Measurements from ENCODE around the gene CLVS2.
A peak's percentile ranks its signal among the peaks of the same experiment; 100 is the strongest.

Gene CLVS2

GRCh38 chr6:122997541-122998150 is 1.6 kb downstream of the CLVS2 start:
- no CpG with 5 or more reads among the region's 13 CpGs for WGBS (ENCODE audit: extremely low coverage, insufficient coverage, low lambda C conversion rate)
- no peaks in the 10 kb centered on the region for H3K4me1 ChIP-seq (ENCODE audit: control insufficient read depth, low read depth, low read length)
- no peak overlapping the region for H3K27ac ChIP-seq (ENCODE audit: low read depth, low read length)
- no peak overlapping the region for H4K5ac ChIP-seq (ENCODE audit: low read length)
- no peak overlapping the region for H3K4ac ChIP-seq (ENCODE audit: low read depth, low read length)
- H2BK120ac ChIP-seq (ENCODE audit: low read depth, low read length): no peak overlapping the region
- no peak overlapping the region for H2BK15ac ChIP-seq (replicated peaks; ENCODE audit: low read depth)
- H3K79me1 ChIP-seq (ENCODE audit: low read length): no peaks in the 10 kb centered on the region
- peak overlapping the region; percentile 56 for H3K56ac ChIP-seq (ENCODE audit: low read length)
- H3K18ac ChIP-seq (ENCODE audit: low read length): no peak overlapping the region
- DNase-seq: peak; percentile 47
- no peak overlapping the region for H4K8ac ChIP-seq (ENCODE audit: low read depth, low read length)
- no peak overlapping the region for H2BK5ac ChIP-seq (ENCODE audit: low read length)
- H3K27me3 ChIP-seq (ENCODE audit: insufficient read depth, low read length, poor library complexity): peaks cover 2% of the 10 kb centered on the region
- no peak overlapping the region for H3K4me2 ChIP-seq (ENCODE audit: low read length)
- no peaks in the 10 kb centered on the region for H3K79me2 ChIP-seq (ENCODE audit: control insufficient read depth, insufficient read depth, low read length)
- H3K36me3 ChIP-seq (ENCODE audit: control insufficient read depth, insufficient read depth, low read length): no peaks in the 10 kb centered on the region
- H3K23ac ChIP-seq (ENCODE audit: low read length): no peak overlapping the region
- no peak overlapping the region for H3K9ac ChIP-seq (ENCODE audit: low read length)
- H3K4me3 ChIP-seq (ENCODE audit: low read length): no peak overlapping the region
- no peak overlapping the region for H2AK5ac ChIP-seq (ENCODE audit: low read length)

- Histone ChIP-seq H3K4me3 (ENCODE audit: low read length) (no peak overlapping the region), H3K27me3 (ENCODE audit: insufficient read depth, low read length, poor library complexity) (peaks cover 2% of the 10 kb centered on the region), H3K9ac (ENCODE audit: low read length) (no peak overlapping the region), H4K5ac (ENCODE audit: low read length) (no peak overlapping the region), H4K8ac (ENCODE audit: low read depth, low read length) (no peak overlapping the region), H3K36me3 (ENCODE audit: control insufficient read depth, insufficient read depth, low read length) (no peaks in the 10 kb centered on the region), H2BK120ac (ENCODE audit: low read depth, low read length) (no peak overlapping the region), H3K56ac (ENCODE audit: low read length) (no peak overlapping the region), H3K4me1 (ENCODE audit: control insufficient read depth, low read depth, low read length) (no peaks in the 10 kb centered on the region), H2BK5ac (ENCODE audit: low read length) (no peak overlapping the region), H3K79me1 (ENCODE audit: low read length) (no peaks in the 10 kb centered on the region), H3K79me2 (ENCODE audit: control insufficient read depth, insufficient read depth, low read length) (no peaks in the 10 kb centered on the region), H3K27ac (ENCODE audit: low read depth, low read length) (no peak overlapping the region), H2AK5ac (ENCODE audit: low read length) (no peak overlapping the region), H3K23ac (ENCODE audit: low read length) (no peak overlapping the region), H2BK15ac (replicated peaks; ENCODE audit: low read depth) (no peak overlapping the region), H3K18ac (ENCODE audit: low read length) (no peak overlapping the region), H3K4me2 (ENCODE audit: low read length) (no peak overlapping the region), H3K4ac (ENCODE audit: low read depth, low read length) (no peak overlapping the region)
- no peak for DNase-seq
- WGBS (ENCODE audit: extremely low coverage, insufficient coverage, low lambda C conversion rate): no CpG with 5 or more reads among the region's 5 CpGs
Observed at GRCh38 chr6:122998403-122998975, 2.5 kb downstream of the CLVS2 start.

GRCh38 chr6:123000244-123000770 is 4.3 kb downstream of the CLVS2 start:
- H3K18ac ChIP-seq (ENCODE audit: low read length): no peak overlapping the region
- no peak overlapping the region for H3K4me2 ChIP-seq (ENCODE audit: low read length)
- H3K4me3 ChIP-seq (ENCODE audit: low read length): no peak overlapping the region
- no peak overlapping the region for H3K23ac ChIP-seq (ENCODE audit: low read length)
- no peak overlapping the region for H2BK5ac ChIP-seq (ENCODE audit: low read length)
- no CpG with 5 or more reads among the region's 2 CpGs for WGBS (ENCODE audit: extremely low coverage, insufficient coverage, low lambda C conversion rate)
- peaks cover 2% of the 10 kb centered on the region for H3K27me3 ChIP-seq (ENCODE audit: insufficient read depth, low read length, poor library complexity)
- no peaks in the 10 kb centered on the region for H3K79me1 ChIP-seq (ENCODE audit: low read length)
- H4K5ac ChIP-seq (ENCODE audit: low read length): no peak overlapping the region
- no peak overlapping the region for H4K8ac ChIP-seq (ENCODE audit: low read depth, low read length)
- H2BK120ac ChIP-seq (ENCODE audit: low read depth, low read length): no peak overlapping the region
- DNase-seq: no peak
- no peak overlapping the region for H3K27ac ChIP-seq (ENCODE audit: low read depth, low read length)
- no peak overlapping the region for H3K4ac ChIP-seq (ENCODE audit: low read depth, low read length)
- no peak overlapping the region for H3K56ac ChIP-seq (ENCODE audit: low read length)
- no peak overlapping the region for H3K9ac ChIP-seq (ENCODE audit: low read length)
- H3K36me3 ChIP-seq (ENCODE audit: control insufficient read depth, insufficient read depth, low read length): no peaks in the 10 kb centered on the region
- no peaks in the 10 kb centered on the region for H3K4me1 ChIP-seq (ENCODE audit: control insufficient read depth, low read depth, low read length)
- H3K79me2 ChIP-seq (ENCODE audit: control insufficient read depth, insufficient read depth, low read length): no peaks in the 10 kb centered on the region
- H2BK15ac ChIP-seq (replicated peaks; ENCODE audit: low read depth): no peak overlapping the region
- H2AK5ac ChIP-seq (ENCODE audit: low read length): no peak overlapping the region

GRCh38 chr6:123001540-123001939 is 5.5 kb downstream of the CLVS2 start:
- no peak overlapping the region for H3K56ac ChIP-seq (ENCODE audit: low read length)
- H3K4me1 ChIP-seq (ENCODE audit: control insufficient read depth, low read depth, low read length): no peaks in the 10 kb centered on the region

GRCh38 chr6:123007885-123008284 is 11.8 kb downstream of the CLVS2 start:
- Histone ChIP-seq H3K36me3 (ENCODE audit: control insufficient read depth, insufficient read depth, low read length) (no peaks in the 10 kb centered on the region), H3K18ac (ENCODE audit: low read length) (no peak overlapping the region), H4K8ac (ENCODE audit: low read depth, low read length) (no peak overlapping the region), H3K27ac (ENCODE audit: low read depth, low read length) (no peak overlapping the region), H3K4me3 (ENCODE audit: low read length) (no peak overlapping the region), H2BK5ac (ENCODE audit: low read length) (no peak overlapping the region), H3K79me2 (ENCODE audit: control insufficient read depth, insufficient read depth, low read length) (no peaks in the 10 kb centered on the region), H3K27me3 (ENCODE audit: insufficient read depth, low read length, poor library complexity) (no peaks in the 10 kb centered on the region), H3K56ac (ENCODE audit: low read length) (no peak overlapping the region), H3K23ac (ENCODE audit: low read length) (no peak overlapping the region), H3K4me1 (ENCODE audit: control insufficient read depth, low read depth, low read length) (no peaks in the 10 kb centered on the region), H2BK120ac (ENCODE audit: low read depth, low read length) (no peak overlapping the region), H3K9ac (ENCODE audit: low read length) (no peak overlapping the region), H2AK5ac (ENCODE audit: low read length) (no peak overlapping the region), H3K79me1 (ENCODE audit: low read length) (no peaks in the 10 kb centered on the region), H3K4ac (ENCODE audit: low read depth, low read length) (no peak overlapping the region), H2BK15ac (replicated peaks; ENCODE audit: low read depth) (no peak overlapping the region), H4K5ac (ENCODE audit: low read length) (no peak overlapping the region), H3K4me2 (ENCODE audit: low read length) (no peak overlapping the region)
- DNase-seq: peak; percentile 13

More at GRCh38 chr6:123001540-123001939, 5.5 kb downstream of the CLVS2 start:
- H3K23ac ChIP-seq (ENCODE audit: low read length): no peak overlapping the region
- H3K4me2 ChIP-seq (ENCODE audit: low read length): no peak overlapping the region
- no peak overlapping the region for H2AK5ac ChIP-seq (ENCODE audit: low read length)
- H3K79me1 ChIP-seq (ENCODE audit: low read length): no peaks in the 10 kb centered on the region
- no peak overlapping the region for H3K27ac ChIP-seq (ENCODE audit: low read depth, low read length)
- peak; percentile 54 for DNase-seq
- no CpG with 5 or more reads among the region's 3 CpGs for WGBS (ENCODE audit: extremely low coverage, insufficient coverage, low lambda C conversion rate)
- no peak overlapping the region for H3K9ac ChIP-seq (ENCODE audit: low read length)
- no peak overlapping the region for H4K5ac ChIP-seq (ENCODE audit: low read length)
- no peak overlapping the region for H3K18ac ChIP-seq (ENCODE audit: low read length)
- H4K8ac ChIP-seq (ENCODE audit: low read depth, low read length): no peak overlapping the region
- no peak overlapping the region for H3K4me3 ChIP-seq (ENCODE audit: low read length)
- no peak overlapping the region for H2BK120ac ChIP-seq (ENCODE audit: low read depth, low read length)
- H3K36me3 ChIP-seq (ENCODE audit: control insufficient read depth, insufficient read depth, low read length): no peaks in the 10 kb centered on the region
- no peaks in the 10 kb centered on the region for H3K79me2 ChIP-seq (ENCODE audit: control insufficient read depth, insufficient read depth, low read length)
- no peak overlapping the region for H3K4ac ChIP-seq (ENCODE audit: low read depth, low read length)
- no peak overlapping the region for H2BK5ac ChIP-seq (ENCODE audit: low read length)
- H3K27me3 ChIP-seq (ENCODE audit: insufficient read depth, low read length, poor library complexity): peaks cover 2% of the 10 kb centered on the region
- H2BK15ac ChIP-seq (replicated peaks; ENCODE audit: low read depth): no peak overlapping the region

- H2AK5ac ChIP-seq (ENCODE audit: low read length): no peak overlapping the region
- H2BK15ac ChIP-seq (replicated peaks; ENCODE audit: low read depth): no peak overlapping the region
- no peak overlapping the region for H3K4ac ChIP-seq (ENCODE audit: low read depth, low read length)
- H2BK5ac ChIP-seq (ENCODE audit: low read length): no peak overlapping the region
- H3K56ac ChIP-seq (ENCODE audit: low read length): no peak overlapping the region
- no peak overlapping the region for H3K9ac ChIP-seq (ENCODE audit: low read length)
- DNase-seq: no peak
- no peaks in the 10 kb centered on the region for H3K27me3 ChIP-seq (ENCODE audit: insufficient read depth, low read length, poor library complexity)
- no peaks in the 10 kb centered on the region for H3K79me2 ChIP-seq (ENCODE audit: control insufficient read depth, insufficient read depth, low read length)
- no peak overlapping the region for H4K5ac ChIP-seq (ENCODE audit: low read length)
- H3K4me2 ChIP-seq (ENCODE audit: low read length): no peak overlapping the region
- no CpG with 5 or more reads among the region's 2 CpGs for WGBS (ENCODE audit: extremely low coverage, insufficient coverage, low lambda C conversion rate)
- H3K79me1 ChIP-seq (ENCODE audit: low read length): no peaks in the 10 kb centered on the region
- H3K23ac ChIP-seq (ENCODE audit: low read length): no peak overlapping the region
- no peaks in the 10 kb centered on the region for H3K36me3 ChIP-seq (ENCODE audit: control insufficient read depth, insufficient read depth, low read length)
- H3K4me3 ChIP-seq (ENCODE audit: low read length): no peak overlapping the region
- H3K27ac ChIP-seq (ENCODE audit: low read depth, low read length): no peak overlapping the region
- no peak overlapping the region for H3K18ac ChIP-seq (ENCODE audit: low read length)
- H3K4me1 ChIP-seq (ENCODE audit: control insufficient read depth, low read depth, low read length): no peaks in the 10 kb centered on the region
- H2BK120ac ChIP-seq (ENCODE audit: low read depth, low read length): no peak overlapping the region
- no peak overlapping the region for H4K8ac ChIP-seq (ENCODE audit: low read depth, low read length)
Observed at GRCh38 chr6:123009059-123009458, 13.0 kb downstream of the CLVS2 start.

Measured in mesendoderm (in vitro differentiated cells).